ENCODE measurements around the gene CLCF1. TPM values are rescaled to one million over a fixed set of nuclear protein-coding genes. Genes with fewer than 3 reads are reported as not detected.

CLCF1 gene
- total RNA-seq, 1 donor: 6.9 TPM

GRCh38 chr11:67406969-67407687 is 33.7 kb upstream of the CLCF1 start:
- peaks cover 5% of the 10 kb centered on the region for H3K4me1 ChIP-seq (ENCODE audit: insufficient read depth, low read length)
- no peaks in the 10 kb centered on the region for H3K79me2 ChIP-seq (ENCODE audit: insufficient read depth, low read length)
- H3K27me3 ChIP-seq (ENCODE audit: insufficient read depth, low read length): peaks cover 45% of the 10 kb centered on the region
- no peaks in the 10 kb centered on the region for H3K36me3 ChIP-seq (ENCODE audit: insufficient read depth, low read length)
- H3K27ac ChIP-seq (ENCODE audit: low read depth, low read length): no peak overlapping the region
- TF ChIP-seq, protein P1, sequence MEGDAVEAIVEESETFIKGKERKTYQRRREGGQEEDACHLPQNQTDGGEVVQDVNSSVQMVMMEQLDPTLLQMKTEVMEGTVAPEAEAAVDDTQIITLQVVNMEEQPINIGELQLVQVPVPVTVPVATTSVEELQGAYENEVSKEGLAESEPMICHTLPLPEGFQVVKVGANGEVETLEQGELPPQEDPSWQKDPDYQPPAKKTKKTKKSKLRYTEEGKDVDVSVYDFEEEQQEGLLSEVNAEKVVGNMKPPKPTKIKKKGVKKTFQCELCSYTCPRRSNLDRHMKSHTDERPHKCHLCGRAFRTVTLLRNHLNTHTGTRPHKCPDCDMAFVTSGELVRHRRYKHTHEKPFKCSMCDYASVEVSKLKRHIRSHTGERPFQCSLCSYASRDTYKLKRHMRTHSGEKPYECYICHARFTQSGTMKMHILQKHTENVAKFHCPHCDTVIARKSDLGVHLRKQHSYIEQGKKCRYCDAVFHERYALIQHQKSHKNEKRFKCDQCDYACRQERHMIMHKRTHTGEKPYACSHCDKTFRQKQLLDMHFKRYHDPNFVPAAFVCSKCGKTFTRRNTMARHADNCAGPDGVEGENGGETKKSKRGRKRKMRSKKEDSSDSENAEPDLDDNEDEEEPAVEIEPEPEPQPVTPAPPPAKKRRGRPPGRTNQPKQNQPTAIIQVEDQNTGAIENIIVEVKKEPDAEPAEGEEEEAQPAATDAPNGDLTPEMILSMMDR (IDR thresholded peaks at IDR 0.05; ENCODE audit: extremely low read depth, low read depth, low read length): no peak
- no peak overlapping the region for H3K4me2 ChIP-seq (ENCODE audit: insufficient read depth, low read length)
- H3K9me3 ChIP-seq (ENCODE audit: low read depth, low read length): no peaks in the 10 kb centered on the region
- peak; percentile 96 for DNase-seq (ENCODE audit: insufficient read length, low spot score, missing footprints)
- no peak overlapping the region for H2AFZ ChIP-seq (ENCODE audit: low read length)
- no peak overlapping the region for H3K4me3 ChIP-seq (ENCODE audit: insufficient read depth, low read length)
- H4K20me1 ChIP-seq (ENCODE audit: insufficient read depth, low read length): no peaks in the 10 kb centered on the region

- Histone ChIP-seq H3K4me1 (ENCODE audit: insufficient read depth, low read length) (peaks cover 7% of the 10 kb centered on the region), H3K9me3 (ENCODE audit: low read depth, low read length) (no peaks in the 10 kb centered on the region), H3K4me2 (ENCODE audit: insufficient read depth, low read length) (no peak overlapping the region), H3K27ac (ENCODE audit: low read depth, low read length) (no peak overlapping the region), H3K36me3 (ENCODE audit: insufficient read depth, low read length) (no peaks in the 10 kb centered on the region), H2AFZ (ENCODE audit: low read length) (no peak overlapping the region), H3K27me3 (ENCODE audit: insufficient read depth, low read length) (peaks cover 38% of the 10 kb centered on the region), H4K20me1 (ENCODE audit: insufficient read depth, low read length) (no peaks in the 10 kb centered on the region), H3K79me2 (ENCODE audit: insufficient read depth, low read length) (no peaks in the 10 kb centered on the region), H3K4me3 (ENCODE audit: insufficient read depth, low read length) (no peak overlapping the region)
- peak; percentile 84 for DNase-seq (ENCODE audit: insufficient read length, low spot score, missing footprints)
- TF ChIP-seq, protein P1 (IDR thresholded peaks at IDR 0.05; ENCODE audit: extremely low read depth, low read depth, low read length): no peak
These were observed 33.1 kb upstream of the CLCF1 start for GRCh38 chr11:67406420-67406968.

- Histone ChIP-seq H3K27ac (ENCODE audit: low read depth, low read length) (no peak overlapping the region), H3K79me2 (ENCODE audit: insufficient read depth, low read length) (peaks cover 6% of the 10 kb centered on the region), H3K4me1 (ENCODE audit: insufficient read depth, low read length) (peaks cover 9% of the 10 kb centered on the region), H3K4me2 (ENCODE audit: insufficient read depth, low read length) (no peak overlapping the region), H3K36me3 (ENCODE audit: insufficient read depth, low read length) (no peaks in the 10 kb centered on the region), H4K20me1 (ENCODE audit: insufficient read depth, low read length) (peaks cover 4% of the 10 kb centered on the region), H3K27me3 (ENCODE audit: insufficient read depth, low read length) (peaks cover 32% of the 10 kb centered on the region), H3K4me3 (ENCODE audit: insufficient read depth, low read length) (no peak overlapping the region), H2AFZ (ENCODE audit: low read length) (no peak overlapping the region), H3K9me3 (ENCODE audit: low read depth, low read length) (no peaks in the 10 kb centered on the region)
- DNase-seq (ENCODE audit: insufficient read length, low spot score, missing footprints): peak; percentile 91
- TF ChIP-seq, protein P1 (IDR thresholded peaks at IDR 0.05; ENCODE audit: extremely low read depth, low read depth, low read length): no peak
These were observed 32.4 kb upstream of the CLCF1 start for GRCh38 chr11:67405688-67406339.

DNA sequence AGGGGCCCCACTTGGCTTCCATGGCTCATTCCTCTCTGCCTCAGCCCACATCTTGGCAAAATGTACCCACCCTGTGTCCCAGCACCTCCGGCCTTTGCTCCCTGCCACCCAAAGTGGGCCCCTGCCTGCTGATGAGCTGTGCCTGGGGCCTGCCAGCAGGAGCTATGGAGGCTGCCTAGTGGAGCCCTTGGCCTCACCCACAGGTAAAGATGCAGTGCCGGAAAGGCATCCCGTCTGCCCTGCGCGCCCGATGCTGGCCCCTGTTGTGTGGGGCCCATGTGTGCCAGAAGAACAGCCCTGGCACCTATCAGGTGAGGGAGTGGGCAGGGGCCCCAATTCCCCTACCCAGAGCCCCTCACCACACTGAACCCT is 31.8 kb upstream of the CLCF1 start:
- Histone ChIP-seq H3K4me1 (ENCODE audit: insufficient read depth, low read length) (peaks cover 15% of the 10 kb centered on the region), H3K36me3 (ENCODE audit: insufficient read depth, low read length) (peaks cover 3% of the 10 kb centered on the region), H3K27ac (ENCODE audit: low read depth, low read length) (no peak overlapping the region), H2AFZ (ENCODE audit: low read length) (no peak overlapping the region), H4K20me1 (ENCODE audit: insufficient read depth, low read length) (peaks cover 11% of the 10 kb centered on the region), H3K4me2 (ENCODE audit: insufficient read depth, low read length) (no peak overlapping the region), H3K27me3 (ENCODE audit: insufficient read depth, low read length) (peaks cover 25% of the 10 kb centered on the region), H3K9me3 (ENCODE audit: low read depth, low read length) (no peaks in the 10 kb centered on the region), H3K79me2 (ENCODE audit: insufficient read depth, low read length) (peaks cover 13% of the 10 kb centered on the region), H3K4me3 (ENCODE audit: insufficient read depth, low read length) (no peak overlapping the region)
- TF ChIP-seq, protein P1 (IDR thresholded peaks at IDR 0.05; ENCODE audit: extremely low read depth, low read depth, low read length): no peak
- DNase-seq (ENCODE audit: insufficient read length, low spot score, missing footprints): peak; percentile 75

Data from osteoblast (primary cell).